Neural cell (in vitro differentiated cells): ENCODE measurements around the gene SKP1. TPM values are rescaled to one million over a fixed set of nuclear protein-coding genes. Genes with fewer than 3 reads are reported as not detected.

Experiments used
- H2AFZ ChIP-seq: fragments of 200-600, 300-800 bp; sonication (generic), shearing (Covaris generic); 2 replicates; pipeline ENCODE4 v1.6.0; 2014; ENCODE audit warnings: low read depth, mild to moderate bottlenecking, antibody characterized with exemption, low read length, moderate library complexity
- H3F3A ChIP-seq: fragments of 200-600 bp; shearing (Covaris generic); 2 replicates; pipeline ENCODE4 v1.6.1; 2016; ENCODE audit warnings: mild to moderate bottlenecking, moderate library complexity, mixed read lengths, antibody characterized with exemption, low read length; ENCODE audit not compliant: insufficient read depth, poor library complexity, severe bottlenecking
- H3K27ac ChIP-seq: fragments of 200-600, 300-800 bp; sonication (generic), shearing (Covaris generic); 2 replicates; pipeline ENCODE4 v1.5.1; 2014; ENCODE audit warnings: mild to moderate bottlenecking, low read length, moderate library complexity
- H3K27me3 ChIP-seq: fragments of 300-800, 200-600 bp; sonication (generic), shearing (Covaris generic); 2 replicates; pipeline ENCODE4 v1.6.0; 2014; ENCODE audit warnings: mild to moderate bottlenecking, low read depth, low read length, moderate library complexity; ENCODE audit not compliant: insufficient read depth
- H3K36me3 ChIP-seq: fragments of 300-800, 200-600 bp; sonication (generic), shearing (Covaris generic); 2 replicates; pipeline ENCODE4 v1.5.1; 2014; ENCODE audit warnings: mild to moderate bottlenecking, antibody characterized with exemption, low read length, moderate library complexity; ENCODE audit not compliant: insufficient read depth
- H3K4me2 ChIP-seq: fragments of 300-800, 200-600 bp; sonication (generic), shearing (Covaris generic); 2 replicates; pipeline ENCODE4 v1.6.0; 2014; ENCODE audit warnings: mild to moderate bottlenecking, low read length
- H3K4me3 ChIP-seq: fragments of 300-800, 200-600 bp; sonication (generic), shearing (Covaris generic); 2 replicates; pipeline ENCODE4 v1.5.1; 2014; ENCODE audit warnings: mild to moderate bottlenecking, low read length, moderate library complexity
- H3K79me2 ChIP-seq: fragments of 200-600 bp; shearing (Covaris generic); replicated peaks from 2 replicates; pipeline ENCODE4 v1.6.0; 2014; ENCODE audit warnings: mild to moderate bottlenecking, low read length, moderate library complexity; ENCODE audit not compliant: insufficient read depth
- H3K9ac ChIP-seq: fragments of 300-800, 200-600 bp; sonication (generic), shearing (Covaris generic); 2 replicates; pipeline ENCODE4 v1.6.1; 2016; ENCODE audit warnings: mild to moderate bottlenecking, low read length, mixed read lengths
- H3K9me2 ChIP-seq: fragments of 200-600 bp; shearing (Covaris generic); 2 replicates; pipeline ENCODE4 v1.6.1; 2016; ENCODE audit warnings: mild to moderate bottlenecking, low read length, mixed read lengths; ENCODE audit not compliant: insufficient read depth
- H3K9me3 ChIP-seq: fragments of 200-600, 300-800 bp; sonication (generic), shearing (Covaris generic); 2 replicates; pipeline ENCODE4 v1.6.1; 2016; ENCODE audit warnings: mild to moderate bottlenecking, mixed run types, low read length, moderate library complexity, mixed read lengths
- H4K20me1 ChIP-seq: fragments of 200-600 bp; shearing (Covaris generic); 2 replicates; pipeline ENCODE4 v1.6.1; 2016; ENCODE audit warnings: mild to moderate bottlenecking, mixed run types; ENCODE audit not compliant: insufficient read depth
- CTCF ChIP-seq: fragments of 450-650 bp; IDR thresholded peaks from 2 replicates; pipeline ENCODE4 v1.5.1; 2014; ENCODE audit warnings: antibody characterized with exemption, mild to moderate bottlenecking, moderate library complexity; ENCODE audit not compliant: poor library complexity, severe bottlenecking
- EP300 ChIP-seq: fragments of 450-650 bp; conservative IDR thresholded peaks from 2 replicates; pipeline ENCODE4 v1.6.1; 2014; ENCODE audit warnings: antibody characterized with exemption, mild to moderate bottlenecking, moderate library complexity; ENCODE audit not compliant: poor library complexity, severe bottlenecking
- EZH2 ChIP-seq: fragments of 200-600, 300-800 bp; shearing (Covaris generic), sonication (generic); IDR thresholded peaks from 2 replicates; pipeline ENCODE4 v1.6.1; 2014; ENCODE audit warnings: antibody characterized with exemption, low read length, borderline replicate concordance, mild to moderate bottlenecking; ENCODE audit not compliant: insufficient read depth, poor library complexity, severe bottlenecking
- MXI1 ChIP-seq: fragments of 450-650 bp; conservative IDR thresholded peaks from 2 replicates; pipeline ENCODE4 v1.6.1; 2014; ENCODE audit warnings: antibody characterized with exemption, mild to moderate bottlenecking; ENCODE audit not compliant: poor library complexity, severe bottlenecking
- POLR2AphosphoS5 ChIP-seq: IDR thresholded peaks from 2 replicates; pipeline ENCODE4 v1.6.1; 2012
- RAD21 ChIP-seq: fragments of 450-650 bp; conservative IDR thresholded peaks from 2 replicates; pipeline ENCODE4 v1.6.1; 2014; ENCODE audit warnings: antibody characterized with exemption, mild to moderate bottlenecking, moderate library complexity
- REST ChIP-seq: IDR thresholded peaks from 2 replicates; pipeline ENCODE4 v1.6.1; 2012; ENCODE audit warnings: borderline replicate concordance
- SMC3 ChIP-seq: fragments of 450-650 bp; conservative IDR thresholded peaks from 2 replicates; pipeline ENCODE4 v1.6.1; 2014; ENCODE audit warnings: antibody characterized with exemption, mild to moderate bottlenecking, moderate library complexity; ENCODE audit not compliant: poor library complexity
- TAF1 ChIP-seq: IDR thresholded peaks from 2 replicates; pipeline ENCODE4 v1.6.1; 2012; ENCODE audit warnings: low read depth
- polyA plus RNA-seq: library from polyadenylated mRNA; depleted of rRNA; stranded (reverse); fragments of >200 nt; gene quantifications from 2 replicates; pipeline ENCODE4 v1.2.3, GENCODE V29; 2014

Gene SKP1
- polyA plus RNA-seq, 1 donor from 2014 or later: 1,492 TPM

- no peak for TF ChIP-seq EZH2
- no peak for TF ChIP-seq RAD21
- no peak for TF ChIP-seq SMC3
- no peak for TF ChIP-seq TAF1
- no peak for TF ChIP-seq MXI1
- TF ChIP-seq EP300: no peak
- TF ChIP-seq REST: no peak
- TF ChIP-seq POLR2AphosphoS5: no peak
- no peak for TF ChIP-seq CTCF
- no peaks in the 10 kb centered on the region for H4K20me1 ChIP-seq
- no peaks in the 10 kb centered on the region for H3K79me2 ChIP-seq
- H3K9ac ChIP-seq: no peak overlapping the region
- H3K4me2 ChIP-seq: no peak overlapping the region
- no peaks in the 10 kb centered on the region for H3K36me3 ChIP-seq
- H3K27ac ChIP-seq: no peak overlapping the region
- no peaks in the 10 kb centered on the region for H3F3A ChIP-seq
- no peaks in the 10 kb centered on the region for H3K27me3 ChIP-seq
- H3K4me3 ChIP-seq: no peak overlapping the region
- H3K9me3 ChIP-seq: no peaks in the 10 kb centered on the region
- no peaks in the 10 kb centered on the region for H3K9me2 ChIP-seq
- H2AFZ ChIP-seq: no peak overlapping the region
Measured at GRCh38 chr5:134123360-134123759, 53.4 kb downstream of the SKP1 start.

- Histone ChIP-seq H3F3A (no peaks in the 10 kb centered on the region), H3K27me3 (no peaks in the 10 kb centered on the region), H3K4me2 (no peak overlapping the region), H3K4me3 (no peak overlapping the region), H4K20me1 (no peaks in the 10 kb centered on the region), H2AFZ (no peak overlapping the region), H3K79me2 (no peaks in the 10 kb centered on the region), H3K9me2 (no peaks in the 10 kb centered on the region), H3K36me3 (no peaks in the 10 kb centered on the region), H3K9ac (no peak overlapping the region), H3K9me3 (no peaks in the 10 kb centered on the region), H3K27ac (no peak overlapping the region)
- TF ChIP-seq REST (no peak), SMC3 (no peak), EP300 (no peak), CTCF (no peak), RAD21 (no peak), MXI1 (no peak), EZH2 (no peak), POLR2AphosphoS5 (no peak), TAF1 (no peak)
Measured at GRCh38 chr5:134122530-134122929, 54.2 kb downstream of the SKP1 start.
